WERI-Rb-1 (cell line): Measurements from ENCODE around the gene GJB5.

Experiments used
- DNase-seq: peaks from one replicate; pipeline ENCODE4 v3.0.0-alpha.2; 2020
- H3K27ac ChIP-seq: fragments of 250-450 bp; sonication (Bioruptor Pico); 2 replicates; pipeline ENCODE4 v1.5.1; 2020; ENCODE audit warnings: mild to moderate bottlenecking, moderate library complexity
- H3K27me3 ChIP-seq: fragments of 250-450 bp; sonication (Bioruptor Pico); 2 replicates; pipeline ENCODE4 v1.5.1; 2021; ENCODE audit warnings: mild to moderate bottlenecking, low read depth, moderate library complexity; ENCODE audit not compliant: insufficient read depth, severe bottlenecking
- H3K36me3 ChIP-seq: fragments of 250-450 bp; sonication (Bioruptor Pico); 2 replicates; pipeline ENCODE4 v1.5.1; 2020; ENCODE audit warnings: mild to moderate bottlenecking, moderate library complexity
- H3K4me3 ChIP-seq: 2 replicates; pipeline ENCODE4 v1.5.1; 2011; ENCODE audit warnings: low read depth, mild to moderate bottlenecking, control low read depth, low read length
- H3K9me3 ChIP-seq: fragments of 250-450 bp; sonication (Bioruptor Pico); 2 replicates; pipeline ENCODE4 v1.5.1; 2021; ENCODE audit warnings: mild to moderate bottlenecking, moderate library complexity; ENCODE audit not compliant: severe bottlenecking
- CTCF ChIP-seq: IDR thresholded peaks from 2 replicates; pipeline ENCODE4 v1.5.1; 2011; ENCODE audit warnings: low read depth, mild to moderate bottlenecking, control low read depth, inconsistent platforms, low read length

The GJB5 gene

GRCh38 chr1:34796990-34797389, 42.1 kb downstream of the GJB5 start:
- Histone ChIP-seq H3K27me3 (peaks cover 39% of the 10 kb centered on the region), H3K36me3 (no peaks in the 10 kb centered on the region), H3K27ac (no peak overlapping the region), H3K4me3 (no peak overlapping the region), H3K9me3 (no peaks in the 10 kb centered on the region)
- DNase-seq: no peak
- TF ChIP-seq CTCF: no peak

- Histone ChIP-seq H3K27me3 (peaks cover 25% of the 10 kb centered on the region), H3K27ac (no peak overlapping the region), H3K4me3 (no peak overlapping the region), H3K36me3 (no peaks in the 10 kb centered on the region), H3K9me3 (peaks cover 7% of the 10 kb centered on the region)
- no peak for TF ChIP-seq CTCF
- DNase-seq: no peak
These were observed 45.4 kb downstream of the GJB5 start for GRCh38 chr1:34800214-34800613.

GRCh38 chr1:34803770-34804169, 48.9 kb downstream of the GJB5 start:
- no peak overlapping the region for H3K27ac ChIP-seq
- no peaks in the 10 kb centered on the region for H3K36me3 ChIP-seq
- peaks cover 7% of the 10 kb centered on the region for H3K9me3 ChIP-seq
- peaks cover 12% of the 10 kb centered on the region for H3K27me3 ChIP-seq
- H3K4me3 ChIP-seq: no peak overlapping the region
- no peak for TF ChIP-seq CTCF
- no peak for DNase-seq

GRCh38 chr1:34806396-34806795, 51.5 kb downstream of the GJB5 start:
- Histone ChIP-seq H3K9me3 (peaks cover 7% of the 10 kb centered on the region), H3K27ac (no peak overlapping the region), H3K36me3 (no peaks in the 10 kb centered on the region), H3K4me3 (no peak overlapping the region), H3K27me3 (peaks cover 12% of the 10 kb centered on the region)
- DNase-seq: no peak
- no peak for TF ChIP-seq CTCF
